Glutamatergic neuron (in vitro differentiated cells): ENCODE measurements around the gene CDK6. TPM values are rescaled to one million over a fixed set of nuclear protein-coding genes. Genes with fewer than 3 reads are reported as not detected.

Experiments
- DNase-seq: peaks from one replicate; pipeline ENCODE4 v3.0.0; 2022
- H3K27ac Mint-ChIP-seq: one replicate; pipeline ENCODE4 v1.8.0; 2020; ENCODE audit warnings: mild to moderate bottlenecking, mixed read lengths, inconsistent platforms; ENCODE audit not compliant: unreplicated experiment
- H3K27me3 Mint-ChIP-seq: one replicate; pipeline ENCODE4 v1.8.0; 2020; ENCODE audit warnings: mild to moderate bottlenecking, moderate library complexity, mixed read lengths, inconsistent platforms; ENCODE audit not compliant: unreplicated experiment
- H3K36me3 Mint-ChIP-seq: one replicate; pipeline ENCODE4 v1.8.0; 2020; ENCODE audit warnings: mild to moderate bottlenecking, mixed read lengths, inconsistent platforms; ENCODE audit not compliant: unreplicated experiment
- H3K4me1 Mint-ChIP-seq: one replicate; pipeline ENCODE4 v1.8.0; 2020; ENCODE audit warnings: mild to moderate bottlenecking, low read depth, mixed read lengths, inconsistent platforms; ENCODE audit not compliant: unreplicated experiment
- H3K4me3 Mint-ChIP-seq: one replicate; pipeline ENCODE4 v1.8.0; 2020; ENCODE audit warnings: mild to moderate bottlenecking, mixed read lengths, inconsistent platforms; ENCODE audit not compliant: unreplicated experiment
- H3K9me3 Mint-ChIP-seq: one replicate; pipeline ENCODE4 v1.8.0; 2020; ENCODE audit warnings: mild to moderate bottlenecking, moderate library complexity, mixed read lengths, inconsistent platforms; ENCODE audit not compliant: unreplicated experiment
- total RNA-seq: library from RNA; stranded (reverse); fragmentation: NEBNext Ultra II Directional; extraction: Animal tissue kit (Norgen Biotek cat#: 25700); gene quantifications from one replicate; pipeline ENCODE4 v1.2.1, GENCODE V29; 2021; ENCODE audit not compliant: unreplicated experiment
- TF ChIP-seq, protein P1 (sequence below): fragments of 200-600 bp; sonication (generic); IDR thresholded peaks from one replicate; pipeline ENCODE4 v1.5.0; 2021; ENCODE audit not compliant: partially characterized antibody, unreplicated experiment

CDK6 gene
- total RNA-seq, 1 donor from 2014 or later, result 111 TPM

DNA sequence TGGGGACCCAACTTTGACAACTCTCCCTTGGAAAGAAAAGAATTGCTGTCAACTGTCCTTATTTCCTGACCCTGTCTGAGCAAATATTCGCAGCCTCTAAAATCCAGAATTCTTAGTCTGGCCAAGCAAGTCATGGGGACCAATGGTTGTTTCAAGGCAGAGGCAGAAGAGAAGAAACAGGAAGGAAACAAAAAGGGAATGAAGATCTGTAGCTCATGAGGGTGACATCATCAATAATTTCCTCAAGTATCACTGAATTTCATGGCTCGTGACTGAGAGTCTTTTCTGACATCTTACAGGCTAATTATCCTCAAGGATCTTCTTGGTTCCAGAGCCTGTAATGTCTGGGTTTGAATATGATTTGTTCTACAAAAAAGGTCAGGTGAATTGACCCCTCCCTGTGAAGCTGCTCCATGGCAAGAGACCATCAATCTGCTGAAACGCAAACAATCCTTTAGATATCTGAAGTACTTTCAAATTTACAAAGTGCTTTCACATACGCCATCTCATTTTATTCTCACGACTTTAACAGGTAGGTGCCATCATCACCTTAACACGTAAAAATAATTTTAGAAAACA is 5.8 kb downstream of the CDK6 start:
- TF ChIP-seq, protein P1, sequence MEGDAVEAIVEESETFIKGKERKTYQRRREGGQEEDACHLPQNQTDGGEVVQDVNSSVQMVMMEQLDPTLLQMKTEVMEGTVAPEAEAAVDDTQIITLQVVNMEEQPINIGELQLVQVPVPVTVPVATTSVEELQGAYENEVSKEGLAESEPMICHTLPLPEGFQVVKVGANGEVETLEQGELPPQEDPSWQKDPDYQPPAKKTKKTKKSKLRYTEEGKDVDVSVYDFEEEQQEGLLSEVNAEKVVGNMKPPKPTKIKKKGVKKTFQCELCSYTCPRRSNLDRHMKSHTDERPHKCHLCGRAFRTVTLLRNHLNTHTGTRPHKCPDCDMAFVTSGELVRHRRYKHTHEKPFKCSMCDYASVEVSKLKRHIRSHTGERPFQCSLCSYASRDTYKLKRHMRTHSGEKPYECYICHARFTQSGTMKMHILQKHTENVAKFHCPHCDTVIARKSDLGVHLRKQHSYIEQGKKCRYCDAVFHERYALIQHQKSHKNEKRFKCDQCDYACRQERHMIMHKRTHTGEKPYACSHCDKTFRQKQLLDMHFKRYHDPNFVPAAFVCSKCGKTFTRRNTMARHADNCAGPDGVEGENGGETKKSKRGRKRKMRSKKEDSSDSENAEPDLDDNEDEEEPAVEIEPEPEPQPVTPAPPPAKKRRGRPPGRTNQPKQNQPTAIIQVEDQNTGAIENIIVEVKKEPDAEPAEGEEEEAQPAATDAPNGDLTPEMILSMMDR, result no peak
- no peak for DNase-seq
- Mint-ChIP-seq H3K4me3 (peak overlapping the region; percentile 95), H3K27ac (peak overlapping the region; percentile 43), H3K4me1 (peaks cover 42% of the 10 kb centered on the region), H3K27me3 (peaks cover 8% of the 10 kb centered on the region), H3K36me3 (no peaks in the 10 kb centered on the region), H3K9me3 (peaks cover 14% of the 10 kb centered on the region)

DNA sequence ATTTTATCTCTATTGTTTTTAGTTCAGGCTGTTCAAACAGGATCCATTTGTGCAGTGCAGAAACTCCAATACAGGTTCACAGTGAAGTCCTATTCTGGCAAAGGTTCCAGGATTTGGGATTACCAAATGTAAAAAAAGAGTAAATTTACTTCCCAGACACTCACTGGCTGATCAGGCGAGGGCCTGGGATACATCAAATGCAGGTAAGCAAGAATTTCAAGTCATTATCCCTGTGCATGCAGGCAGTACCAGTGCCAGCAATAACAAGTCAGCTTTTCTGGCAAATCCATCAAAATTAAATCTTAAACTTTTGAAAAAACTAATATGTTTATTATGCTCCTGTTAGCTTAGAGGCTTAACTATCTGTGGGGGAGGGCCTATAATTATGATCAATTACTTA is 6.3 kb downstream of the CDK6 start:
- Mint-ChIP-seq H3K9me3 (peaks cover 11% of the 10 kb centered on the region), H3K36me3 (no peaks in the 10 kb centered on the region), H3K27me3 (peaks cover 5% of the 10 kb centered on the region), H3K27ac (no peak overlapping the region), H3K4me3 (peak overlapping the region; percentile 95), H3K4me1 (peaks cover 42% of the 10 kb centered on the region)
- DNase-seq, result no peak
- TF ChIP-seq, protein P1, result no peak

DNA sequence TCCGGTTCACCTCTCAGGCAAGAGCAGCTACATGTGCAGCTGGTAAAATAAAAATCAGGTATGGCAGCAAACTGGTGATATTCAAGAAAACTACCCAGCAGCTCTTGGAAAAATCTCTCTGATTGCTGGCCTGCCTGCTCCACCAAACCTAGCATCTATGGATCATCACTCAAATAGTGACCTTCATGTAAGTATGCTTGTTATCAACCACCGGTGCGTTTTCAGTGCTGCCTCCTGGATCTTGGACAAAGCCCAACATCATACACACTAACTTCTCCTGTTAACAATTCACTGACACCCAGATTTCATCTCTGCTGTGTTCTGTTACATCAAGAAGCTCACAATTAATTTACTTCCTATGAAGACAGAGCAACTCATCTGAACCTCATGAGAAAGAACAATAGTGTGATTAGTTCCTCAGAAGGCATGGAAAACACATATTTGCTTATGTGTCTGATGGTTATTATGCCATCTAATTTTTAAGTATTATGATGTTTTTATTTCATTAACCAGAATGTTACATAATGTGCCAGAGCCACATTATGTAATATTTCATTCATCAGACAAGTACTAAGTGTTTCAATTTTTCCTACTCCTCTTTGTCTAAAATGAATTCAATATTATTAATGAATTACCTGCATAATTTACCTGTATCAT is 8.8 kb downstream of the CDK6 start:
- peak overlapping the region; percentile 53 for H3K4me3 Mint-ChIP-seq
- TF ChIP-seq, protein P1, result no peak
- H3K9me3 Mint-ChIP-seq, result peaks cover 4% of the 10 kb centered on the region
- peaks cover 4% of the 10 kb centered on the region for H3K27me3 Mint-ChIP-seq
- no peak for DNase-seq
- peaks cover 49% of the 10 kb centered on the region for H3K4me1 Mint-ChIP-seq
- H3K27ac Mint-ChIP-seq, result peak overlapping the region; percentile 7
- no peaks in the 10 kb centered on the region for H3K36me3 Mint-ChIP-seq

DNA sequence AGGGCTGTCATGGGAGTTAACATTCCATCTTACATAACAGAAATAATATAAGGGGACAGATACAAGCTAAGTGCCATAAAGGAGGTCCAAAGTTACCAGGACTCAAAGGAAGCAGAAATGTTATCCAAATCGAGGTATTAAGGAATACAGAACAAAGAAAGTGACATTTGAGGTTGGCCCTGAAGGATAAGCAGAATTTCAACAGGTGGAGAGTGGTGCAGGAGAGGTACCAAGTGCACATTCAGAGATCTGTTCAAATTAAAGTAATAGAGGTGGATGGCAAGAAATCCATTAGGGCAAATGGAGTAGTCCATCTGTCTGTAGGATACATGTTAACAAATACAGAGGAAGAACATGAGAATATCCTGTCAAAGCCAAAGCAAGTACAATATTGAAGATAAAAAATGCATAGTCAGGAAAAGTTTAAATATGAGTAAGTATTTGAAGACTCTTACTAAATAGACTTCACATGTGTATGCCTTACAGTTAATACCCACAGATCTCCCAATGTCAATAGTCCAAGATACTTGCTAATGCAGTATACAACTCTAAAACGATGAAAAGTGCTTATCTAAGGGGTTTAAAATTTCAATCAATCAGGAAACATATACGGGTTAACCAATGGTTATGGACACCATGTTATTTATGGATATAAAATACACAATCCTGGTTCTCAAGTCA is 10.0 kb downstream of the CDK6 start:
- TF ChIP-seq, protein P1, result no peak
- no peak for DNase-seq
- Mint-ChIP-seq H3K27me3 (no peaks in the 10 kb centered on the region), H3K9me3 (no peaks in the 10 kb centered on the region), H3K4me3 (peak overlapping the region; percentile 14), H3K36me3 (no peaks in the 10 kb centered on the region), H3K4me1 (peaks cover 42% of the 10 kb centered on the region), H3K27ac (no peak overlapping the region)
